OCI-LY3 (cell line): ENCODE measurements around the gene OSBPL9.

Experiments
- H2AFZ ChIP-seq: fragments of 200-600, 300-600 bp; shearing (Covaris generic); 2 replicates; pipeline ENCODE4 v1.6.0; 2014; ENCODE audit warnings: antibody characterized with exemption, low read depth, low read length
- H3K27ac ChIP-seq: fragments of 200-600, 300-600 bp; sonication (generic); 2 replicates; pipeline ENCODE4 v1.5.1; 2014; ENCODE audit warnings: mild to moderate bottlenecking, low read length, moderate library complexity, mixed read lengths
- H3K27me3 ChIP-seq: fragments of 200-600, 300-600 bp; sonication (generic); 2 replicates; pipeline ENCODE4 v1.6.1; 2014; ENCODE audit warnings: low read depth, low read length, mixed read lengths
- H3K36me3 ChIP-seq: fragments of 200-600, 300-600 bp; sonication (generic); replicated peaks from 2 replicates; pipeline ENCODE3; 2014; ENCODE audit warnings: low read depth, low read length, mixed read lengths
- H3K4me1 ChIP-seq: fragments of 300-600, 200-600 bp; sonication (generic); 2 replicates; pipeline ENCODE4 v1.6.1; 2014; ENCODE audit warnings: low read length, mixed read lengths
- H3K4me2 ChIP-seq: fragments of 200-600, 300-600 bp; sonication (generic); 2 replicates; pipeline ENCODE4 v1.6.1; 2014; ENCODE audit warnings: low read length, mixed read lengths
- H3K4me3 ChIP-seq: fragments of 300-600, 200-600 bp; sonication (generic); 2 replicates; pipeline ENCODE4 v1.5.1; 2014; ENCODE audit warnings: antibody characterized with exemption, mild to moderate bottlenecking, low read length, moderate library complexity
- H3K79me2 ChIP-seq: fragments of 300-600, 200-600 bp; shearing (Covaris generic); 2 replicates; pipeline ENCODE4 v1.6.1; 2014; ENCODE audit warnings: mild to moderate bottlenecking, low read length, mixed read lengths
- H3K9ac ChIP-seq: fragments of 300-600, 200-600 bp; shearing (Covaris generic); 2 replicates; pipeline ENCODE4 v1.6.0; 2014; ENCODE audit warnings: mild to moderate bottlenecking, low read length, moderate library complexity
- H3K9me3 ChIP-seq: fragments of 200-600, 300-600 bp; shearing (Covaris generic); 2 replicates; pipeline ENCODE4 v1.6.1; 2014; ENCODE audit warnings: low read length, mixed read lengths; ENCODE audit not compliant: insufficient read depth
- H4K20me1 ChIP-seq: fragments of 200-600, 300-600 bp; sonication (generic); 2 replicates; pipeline ENCODE4 v1.6.1; 2016; ENCODE audit warnings: low read length, mixed read lengths; ENCODE audit not compliant: insufficient read depth
- CTCF ChIP-seq: fragments of 200-600, 300-600 bp; sonication (generic); IDR thresholded peaks from 2 replicates; pipeline ENCODE4 v1.5.1; 2014; ENCODE audit warnings: antibody characterized with exemption, low read length, low read depth
- EZH2phosphoT487 ChIP-seq: fragments of 200-600 bp; shearing (Covaris generic); IDR thresholded peaks from 2 replicates; pipeline ENCODE4 v1.6.1; 2018; ENCODE audit warnings: antibody characterized with exemption, mixed run types, low read depth

Gene OSBPL9

GRCh38 chr1:51724797-51725196, 107.9 kb downstream of the OSBPL9 start:
- no peak for TF ChIP-seq CTCF
- no peak for TF ChIP-seq EZH2phosphoT487
- H3K27ac ChIP-seq, result no peak overlapping the region

GRCh38 chr1:51726051-51726450, 109.2 kb downstream of the OSBPL9 start:
- H4K20me1 ChIP-seq, result no peaks in the 10 kb centered on the region
- no peak overlapping the region for H3K9ac ChIP-seq
- no peak overlapping the region for H3K4me2 ChIP-seq
- peaks cover 13% of the 10 kb centered on the region for H3K4me1 ChIP-seq
- H3K79me2 ChIP-seq, result peaks cover 17% of the 10 kb centered on the region
- TF ChIP-seq CTCF (no peak), EZH2phosphoT487 (no peak)
- no peak overlapping the region for H3K27ac ChIP-seq
- no peak overlapping the region for H2AFZ ChIP-seq
- no peak overlapping the region for H3K4me3 ChIP-seq
- no peaks in the 10 kb centered on the region for H3K36me3 ChIP-seq
- H3K9me3 ChIP-seq, result no peaks in the 10 kb centered on the region
- no peaks in the 10 kb centered on the region for H3K27me3 ChIP-seq

More at GRCh38 chr1:51724797-51725196, 107.9 kb downstream of the OSBPL9 start:
- H3K79me2 ChIP-seq, result peaks cover 5% of the 10 kb centered on the region
- H3K4me2 ChIP-seq, result no peak overlapping the region
- no peaks in the 10 kb centered on the region for H4K20me1 ChIP-seq
- H3K27me3 ChIP-seq, result no peaks in the 10 kb centered on the region
- no peaks in the 10 kb centered on the region for H3K9me3 ChIP-seq
- no peak overlapping the region for H3K4me3 ChIP-seq
- H3K9ac ChIP-seq, result no peak overlapping the region
- H2AFZ ChIP-seq, result no peak overlapping the region
- H3K36me3 ChIP-seq, result no peaks in the 10 kb centered on the region
- peaks cover 8% of the 10 kb centered on the region for H3K4me1 ChIP-seq

GRCh38 chr1:51726544-51727225, 109.8 kb downstream of the OSBPL9 start:
- no peak overlapping the region for H3K9ac ChIP-seq
- peaks cover 23% of the 10 kb centered on the region for H3K79me2 ChIP-seq
- H3K9me3 ChIP-seq, result no peaks in the 10 kb centered on the region
- H3K36me3 ChIP-seq, result no peaks in the 10 kb centered on the region
- H3K4me1 ChIP-seq, result peaks cover 13% of the 10 kb centered on the region
- TF ChIP-seq CTCF, result no peak
- TF ChIP-seq EZH2phosphoT487, result no peak
- no peak overlapping the region for H3K4me3 ChIP-seq
- no peak overlapping the region for H3K4me2 ChIP-seq
- H3K27me3 ChIP-seq, result no peaks in the 10 kb centered on the region
- H2AFZ ChIP-seq, result no peak overlapping the region
- no peak overlapping the region for H3K27ac ChIP-seq
- no peaks in the 10 kb centered on the region for H4K20me1 ChIP-seq

- TF ChIP-seq EZH2phosphoT487, result no peak
- no peak for TF ChIP-seq CTCF
- Histone ChIP-seq H2AFZ (no peak overlapping the region), H3K4me1 (peaks cover 13% of the 10 kb centered on the region), H3K36me3 (no peaks in the 10 kb centered on the region), H3K4me3 (no peak overlapping the region), H3K9me3 (no peaks in the 10 kb centered on the region), H4K20me1 (peaks cover under 1% of the 10 kb centered on the region; the same call in 1 of the 2 replicates), H3K9ac (no peak overlapping the region), H3K4me2 (no peak overlapping the region), H3K27ac (no peak overlapping the region), H3K27me3 (no peaks in the 10 kb centered on the region), H3K79me2 (peaks cover 30% of the 10 kb centered on the region)
Measured at GRCh38 chr1:51727366-51727765, 110.5 kb downstream of the OSBPL9 start.
